HepG2 (cell line): ENCODE results near the gene TPRN. TPM values are rescaled to one million over a fixed set of nuclear protein-coding genes. Genes with fewer than 3 reads are reported as not detected.

Experiments used
- EED ChIP-seq: sonication (generic); formaldehyde crosslinking; IDR thresholded peaks from 2 replicates; pipeline ENCODE4 v1.5.0; 2020; ENCODE audit warnings: mild to moderate bottlenecking, missing genetic modification reagents
- FOXK1 ChIP-seq: sonication (generic); formaldehyde crosslinking; IDR thresholded peaks from 2 replicates; pipeline ENCODE4 v1.4.0; 2020; ENCODE audit warnings: low read depth, missing genetic modification reagents, borderline replicate concordance
- HHEX ChIP-seq: IDR thresholded peaks from 2 replicates; pipeline ENCODE4 v1.6.1; 2016; ENCODE audit warnings: control low read depth
- IKZF5 ChIP-seq: IDR thresholded peaks from 2 replicates; pipeline ENCODE4 v1.6.1; 2018; ENCODE audit warnings: missing genetic modification reagents, mild to moderate bottlenecking, missing compliant biosample characterization
- KDM5B ChIP-seq: sonication (generic); formaldehyde crosslinking; IDR thresholded peaks from 2 replicates; pipeline ENCODE4 v1.4.0; 2020; ENCODE audit warnings: missing genetic modification reagents, mild to moderate bottlenecking, borderline replicate concordance
- POLR2G ChIP-seq: fragments of 200-400 bp; formaldehyde crosslinking; IDR thresholded peaks from 2 replicates; pipeline ENCODE4 v1.6.1; 2018; ENCODE audit warnings: mild to moderate bottlenecking, low read depth, low read length, moderate library complexity
- RFX5 ChIP-seq: IDR thresholded peaks from 2 replicates; pipeline ENCODE4 v1.6.1; 2011; ENCODE audit warnings: low read depth, low read length, improper control_type of control experiment
- SNRNP70 ChIP-seq: fragments of 200-400 bp; formaldehyde crosslinking; IDR thresholded peaks from 2 replicates; pipeline ENCODE4 v1.6.1; 2017; ENCODE audit warnings: mild to moderate bottlenecking, low read depth, low read length, moderate library complexity
- TFAP4 ChIP-seq: sonication (generic); IDR thresholded peaks from 2 replicates; pipeline ENCODE4 v1.6.1; 2016; ENCODE audit warnings: low read depth, borderline replicate concordance
- ZKSCAN1 ChIP-seq: fragments of 150-350 bp; IDR thresholded peaks from 2 replicates; pipeline ENCODE4 v1.6.1; 2014; ENCODE audit warnings: low read length
- ZNF253 ChIP-seq: sonication (generic); formaldehyde crosslinking; IDR thresholded peaks from 2 replicates; pipeline ENCODE4 v1.8.0; 2022; ENCODE audit warnings: mild to moderate bottlenecking, missing genetic modification reagents, borderline replicate concordance
- ZNF281 ChIP-seq: sonication (generic); formaldehyde crosslinking; IDR thresholded peaks from 2 replicates; pipeline ENCODE4 v1.4.0; 2020; ENCODE audit warnings: missing genetic modification reagents, borderline replicate concordance
- ZNF337 ChIP-seq: sonication (generic); formaldehyde crosslinking; IDR thresholded peaks from 2 replicates; pipeline ENCODE4 v1.5.1; 2020; ENCODE audit warnings: missing genetic modification reagents, low read depth, mild to moderate bottlenecking, borderline replicate concordance
- ZNF350 ChIP-seq: sonication (generic); formaldehyde crosslinking; IDR thresholded peaks from 2 replicates; pipeline ENCODE4 v1.4.0; 2020; ENCODE audit warnings: mild to moderate bottlenecking, low read depth, missing genetic modification reagents, borderline replicate concordance
- ZNF574 ChIP-seq: sonication (generic); formaldehyde crosslinking; IDR thresholded peaks from 2 replicates; pipeline ENCODE4 v1.4.0; 2020; ENCODE audit warnings: missing genetic modification reagents
- ZNF776 ChIP-seq: sonication (generic); formaldehyde crosslinking; IDR thresholded peaks from 2 replicates; pipeline ENCODE4 v1.4.0; 2020; ENCODE audit warnings: mild to moderate bottlenecking, missing genetic modification reagents
- ZSCAN12 ChIP-seq: sonication (generic); formaldehyde crosslinking; IDR thresholded peaks from 2 replicates; pipeline ENCODE4 v1.9.0; 2021; ENCODE audit warnings: mild to moderate bottlenecking, missing genetic modification reagents
- ZUFSP ChIP-seq: sonication (generic); formaldehyde crosslinking; IDR thresholded peaks from 2 replicates; pipeline ENCODE4 v1.9.0; 2021; ENCODE audit warnings: missing genetic modification reagents, mild to moderate bottlenecking, borderline replicate concordance
- polyA plus RNA-seq, 8 experiments: library from polyadenylated mRNA; depleted of rRNA in 3 of 8; stranded (reverse) in 7 of 8; unstranded in 1 of 8; fragments of >200 nt; fragmentation: Illumina TruSeq in 4 of 8; extraction: Trizol in 4 of 8; gene quantifications; 2 replicates each; pipeline versions ENCODE4 v1.2.1 to v1.2.3, GENCODE V29; 2011 to 2016; ENCODE audit warnings: low read depth in 4 of 8, missing spikeins in 1 of 8, mixed read lengths in 1 of 8; ENCODE audit not compliant: insufficient read depth in 1 of 8
- total RNA-seq, 5 experiments: library from RNA; depleted of rRNA; stranded (reverse); fragments of >200 nt; fragmentation: Illumina TruSeq; extraction: Trizol; gene quantifications; 2 replicates each; pipeline ENCODE4 v1.2.3, GENCODE V29; 2016; ENCODE audit warnings: low read depth in 1 of 5

The TPRN gene
- total and polyA plus RNA-seq, 2 of the 13 experiments (the other 11 are each of a cell fraction or from before 2014, with no cell fraction given): 10.1 to 19.2 TPM

GRCh38 chr9:137222190-137223077, 21.9 kb upstream of the TPRN start, which contains the start of gene RNF208 (continued):
- TF ChIP-seq ZNF574 (0 out of 2 replicates have a peak, but pooled peaks have one; percentile 3), EED (CRISPR knock-in tag) (peak; percentile 83; the same call in 1 of the 2 replicates), ZSCAN12 (CRISPR knock-in tag) (no peak), ZNF281 (CRISPR knock-in tag) (no peak), ZNF337 (CRISPR knock-in tag) (no peak), RFX5 (no peak), ZNF350 (CRISPR knock-in tag) (no peak; the same call in 1 of the 2 replicates), FOXK1 (CRISPR knock-in tag) (no peak), IKZF5 (CRISPR knock-in tag) (0 out of 2 replicates have a peak, but pooled peaks have one; percentile 14), ZKSCAN1 (no peak), KDM5B (CRISPR knock-in tag) (peak; percentile 56; the same call in 1 of the 2 replicates), POLR2G (no peak), TFAP4 (no peak), ZNF253 (CRISPR knock-in tag) (no peak), ZNF776 (CRISPR knock-in tag) (peak; percentile 63; the same call in 1 of the 2 replicates), SNRNP70 (no peak), ZUFSP (CRISPR knock-in tag) (no peak), HHEX (CRISPR knock-in tag) (no peak)
